HG03439 (cell line): ENCODE data around the gene EHD4.

Experiments used
- ATAC-seq: cut with Tn5 transposase; IDR thresholded peaks from one replicate; pipeline ENCODE4 v1.9.1; 2021; ENCODE audit warnings: mild to moderate bottlenecking, moderate library complexity; ENCODE audit not compliant: unreplicated experiment

Gene EHD4

DNA sequence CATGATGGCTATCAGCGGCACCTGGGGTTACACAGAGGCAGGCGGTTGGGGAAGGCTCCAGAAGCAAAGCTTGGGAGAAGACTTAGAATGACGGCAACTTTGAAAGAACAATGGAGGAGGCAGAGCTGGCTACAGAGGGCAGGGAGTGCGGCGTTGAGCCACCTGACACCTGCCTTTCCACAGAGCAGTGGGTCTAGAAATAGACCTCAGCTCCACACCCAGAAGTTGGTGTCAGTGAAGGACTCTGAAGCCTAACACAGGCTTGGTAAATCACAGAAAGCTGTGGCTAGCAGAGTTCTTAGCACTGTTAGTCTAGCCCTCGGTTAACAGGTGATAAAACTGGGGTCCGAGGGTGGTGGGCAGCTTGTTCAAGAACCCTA is 23.1 kb upstream of the EHD4 start:
- no peak for ATAC-seq

DNA sequence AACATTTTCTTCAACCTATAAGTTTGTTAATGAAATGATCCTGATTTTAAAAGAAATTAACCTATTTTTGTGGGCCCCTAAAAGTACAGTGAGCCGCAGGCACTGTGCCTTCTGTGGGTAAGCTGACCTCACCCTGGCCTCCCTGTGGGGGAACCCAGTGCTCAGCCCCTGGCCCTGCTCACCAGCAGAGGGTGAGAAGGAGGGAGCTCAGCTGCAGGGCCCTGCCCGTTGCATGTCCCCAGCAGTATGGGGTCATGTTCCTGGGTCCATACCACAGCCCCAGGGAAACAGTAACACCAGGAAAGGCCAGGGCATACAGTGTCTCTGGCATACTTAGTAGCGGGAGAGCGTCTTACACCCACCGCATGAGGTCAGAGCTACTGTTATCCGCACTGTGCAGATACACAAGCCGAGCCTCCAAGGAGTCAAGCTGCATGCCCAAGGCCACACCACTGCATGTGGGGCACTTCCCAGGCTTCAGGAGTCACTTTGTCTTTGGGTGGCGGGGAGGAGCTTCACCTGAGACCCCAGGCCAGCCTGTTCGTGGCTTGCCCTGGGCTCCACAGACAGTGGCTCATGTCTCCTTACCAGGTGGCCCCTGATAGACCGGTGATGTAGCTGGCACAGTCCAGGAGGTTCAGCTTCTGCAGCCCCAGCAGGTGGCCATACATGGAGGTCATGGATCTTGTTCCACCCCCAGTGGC is 22.6 kb upstream of the EHD4 start:
- no peak for ATAC-seq

DNA sequence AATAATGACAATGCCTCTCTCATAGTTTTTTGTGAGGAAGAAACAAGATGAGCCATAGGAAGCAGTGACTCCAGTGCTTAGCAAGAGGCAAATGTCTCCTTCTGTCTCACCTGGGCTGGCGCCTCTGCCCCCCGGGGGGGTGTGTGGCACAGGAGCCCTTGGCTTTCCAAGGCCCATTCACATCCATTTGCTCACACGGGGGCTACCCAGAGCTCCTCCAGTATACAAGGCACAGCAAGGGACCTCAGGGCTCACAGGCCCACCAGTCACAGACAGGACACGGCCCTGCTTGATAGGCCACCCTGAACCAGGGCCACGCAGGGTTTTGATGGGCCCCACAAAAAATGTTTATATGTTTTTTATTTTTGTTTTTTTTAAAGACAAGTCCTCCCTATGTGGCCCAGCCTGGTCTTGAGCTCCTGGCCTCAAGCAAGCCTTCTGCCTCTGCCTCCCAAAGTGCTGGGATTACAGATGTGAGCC is 21.9 kb upstream of the EHD4 start:
- ATAC-seq, result no peak

DNA sequence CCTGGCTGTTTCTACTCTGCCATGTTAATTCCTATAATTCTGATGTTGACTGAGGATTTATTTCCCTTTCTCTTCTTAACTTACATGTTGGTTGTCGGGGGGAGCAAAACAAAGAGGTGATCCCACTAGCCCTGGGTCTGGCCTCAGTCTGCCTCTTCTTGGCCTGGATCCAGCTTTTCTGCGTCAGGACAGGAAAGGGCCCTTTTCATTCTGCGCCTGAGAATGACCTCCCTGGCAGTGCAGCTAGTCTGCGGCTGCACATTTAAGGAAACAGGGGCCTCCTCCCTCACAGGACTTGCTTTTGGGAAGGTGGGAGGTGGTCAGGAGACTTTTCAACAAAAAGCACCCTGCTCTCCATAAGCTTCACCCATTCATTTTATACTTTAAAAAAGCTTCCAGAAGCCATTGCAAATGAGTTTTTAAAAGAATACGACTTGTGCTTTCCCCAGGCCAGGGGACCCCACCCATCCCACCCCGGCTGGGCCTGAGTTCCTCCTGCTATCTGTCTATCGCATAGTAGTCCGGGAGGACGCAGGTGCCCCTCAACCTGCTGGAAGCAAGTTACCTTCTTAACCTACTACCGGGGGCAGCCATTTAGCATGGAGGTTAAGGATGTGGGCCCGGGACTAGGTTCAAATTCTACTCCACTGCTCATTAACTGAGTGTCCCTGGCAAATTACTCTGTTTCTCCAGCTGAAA is 21.3 kb upstream of the EHD4 start:
- no peak for ATAC-seq

DNA sequence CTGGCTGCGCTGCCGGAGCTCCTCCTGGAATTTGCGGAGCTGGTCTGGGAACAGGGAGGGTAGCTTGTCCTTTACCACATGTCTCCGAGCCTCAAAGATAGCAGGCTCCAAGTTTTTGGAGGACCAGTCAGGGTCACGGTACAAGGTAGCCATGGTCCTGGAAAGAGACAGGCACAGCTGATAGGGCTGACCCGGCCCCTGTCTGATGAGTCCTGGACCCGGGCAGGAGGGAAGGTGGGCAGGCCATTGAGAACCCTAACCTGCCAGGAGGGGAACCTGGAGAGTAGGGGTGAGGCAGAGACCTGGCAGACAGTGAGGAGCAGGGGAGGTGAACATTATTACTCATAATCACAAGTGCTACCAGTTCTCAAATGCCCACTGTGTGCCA is 20.4 kb upstream of the EHD4 start:
- ATAC-seq, result no peak

DNA sequence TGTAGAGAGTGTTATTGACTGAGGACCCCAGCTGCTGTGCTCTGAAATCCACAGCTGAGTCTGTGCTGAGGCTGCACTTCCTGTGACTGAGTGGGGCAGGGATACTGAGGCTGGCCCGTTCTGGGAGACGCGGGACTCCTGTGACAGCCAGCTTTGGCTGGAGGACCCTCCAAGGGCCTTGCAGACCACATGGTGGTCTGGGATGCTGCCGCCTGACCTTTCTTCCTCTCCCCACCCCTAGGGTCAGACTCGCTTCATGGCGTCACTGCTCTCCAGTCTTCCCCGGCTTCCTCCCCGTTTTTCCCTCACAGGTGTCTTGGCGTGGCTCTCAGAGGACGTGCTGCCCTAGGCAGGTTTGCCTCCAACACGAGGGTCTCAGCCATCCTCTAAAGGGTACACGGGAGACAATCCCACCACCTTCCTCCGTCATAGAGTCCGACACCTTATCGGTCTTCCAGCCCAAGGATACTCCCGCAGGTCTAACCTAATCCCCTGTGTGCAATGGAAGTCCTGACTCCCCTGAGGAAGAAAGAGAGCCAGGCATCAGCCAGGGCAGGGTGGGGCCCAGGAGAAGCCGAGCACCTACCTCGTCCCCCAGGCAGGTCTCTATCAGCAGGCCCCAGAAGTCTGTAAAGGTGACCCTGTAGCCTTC is 19.9 kb upstream of the EHD4 start:
- ATAC-seq, result no peak

DNA sequence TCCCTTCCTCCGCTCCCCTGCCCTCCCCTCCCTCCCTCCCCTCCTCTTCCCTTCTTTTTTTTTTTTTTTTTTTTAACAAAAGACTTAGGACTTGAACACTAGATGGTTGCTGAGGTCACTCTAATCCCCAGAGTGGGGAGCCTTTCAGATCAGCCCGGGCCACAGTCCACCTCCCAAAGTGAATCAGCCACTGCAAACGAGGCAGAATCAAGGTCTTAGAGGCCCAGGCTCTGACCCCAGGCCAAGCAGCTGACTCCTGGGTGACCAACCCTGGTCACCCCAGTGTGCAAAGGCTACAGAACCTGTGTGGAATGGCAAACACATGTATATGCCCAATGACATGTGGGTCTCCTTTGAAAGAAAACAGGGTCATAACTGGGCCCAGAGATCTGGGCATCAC is 18.3 kb upstream of the EHD4 start:
- ATAC-seq, result no peak

DNA sequence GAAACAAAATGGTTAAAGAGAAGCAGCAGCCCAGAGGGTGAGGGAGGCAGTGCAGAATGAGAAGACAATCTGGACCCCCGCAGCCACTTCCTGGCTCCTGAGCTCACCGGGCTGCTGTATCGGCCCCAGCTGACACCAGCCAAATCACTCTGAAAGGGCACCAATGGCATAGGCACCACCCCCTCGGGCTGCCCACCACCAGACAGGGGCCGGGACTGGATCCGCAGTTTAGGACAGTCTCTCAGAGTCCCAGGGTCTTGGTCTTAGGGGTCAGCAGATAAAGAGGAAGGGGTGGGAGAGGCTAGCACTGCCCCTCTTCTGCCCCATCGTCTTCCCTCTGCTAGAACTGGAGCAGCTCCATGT is 17.9 kb upstream of the EHD4 start:
- ATAC-seq, result no peak

DNA sequence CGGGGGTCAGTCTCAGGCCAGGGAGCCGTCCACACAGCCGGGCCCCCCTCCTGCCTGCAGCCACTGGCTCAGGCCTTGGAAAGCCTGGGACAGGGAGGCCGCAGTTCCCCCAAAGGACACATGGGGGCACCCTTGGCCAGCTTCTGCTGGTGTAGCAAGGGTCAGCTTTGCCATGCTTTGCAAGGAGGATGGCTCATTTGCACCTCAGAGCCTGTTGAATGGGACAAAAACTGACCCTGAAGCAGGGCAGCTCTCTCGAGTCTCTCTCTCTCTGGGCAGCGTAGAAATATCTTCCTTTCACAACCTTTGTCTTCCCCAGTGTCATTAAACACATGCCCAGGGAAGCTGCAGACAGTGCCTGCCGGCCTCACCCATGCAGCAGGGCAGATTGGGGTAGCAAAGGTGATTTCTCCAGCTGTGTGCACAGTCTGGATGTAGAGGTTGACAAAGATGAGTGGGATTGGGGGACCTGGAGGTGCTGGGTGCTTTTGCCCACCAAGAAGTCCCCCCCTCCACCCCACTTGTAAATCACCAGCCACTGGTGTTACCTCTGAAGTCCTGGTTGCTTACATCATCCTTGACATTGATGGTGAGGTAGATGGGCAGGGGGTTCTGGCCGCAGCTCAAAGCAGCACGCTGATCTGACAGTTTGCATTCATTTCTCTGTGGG is 17.4 kb upstream of the EHD4 start:
- ATAC-seq, result no peak

DNA sequence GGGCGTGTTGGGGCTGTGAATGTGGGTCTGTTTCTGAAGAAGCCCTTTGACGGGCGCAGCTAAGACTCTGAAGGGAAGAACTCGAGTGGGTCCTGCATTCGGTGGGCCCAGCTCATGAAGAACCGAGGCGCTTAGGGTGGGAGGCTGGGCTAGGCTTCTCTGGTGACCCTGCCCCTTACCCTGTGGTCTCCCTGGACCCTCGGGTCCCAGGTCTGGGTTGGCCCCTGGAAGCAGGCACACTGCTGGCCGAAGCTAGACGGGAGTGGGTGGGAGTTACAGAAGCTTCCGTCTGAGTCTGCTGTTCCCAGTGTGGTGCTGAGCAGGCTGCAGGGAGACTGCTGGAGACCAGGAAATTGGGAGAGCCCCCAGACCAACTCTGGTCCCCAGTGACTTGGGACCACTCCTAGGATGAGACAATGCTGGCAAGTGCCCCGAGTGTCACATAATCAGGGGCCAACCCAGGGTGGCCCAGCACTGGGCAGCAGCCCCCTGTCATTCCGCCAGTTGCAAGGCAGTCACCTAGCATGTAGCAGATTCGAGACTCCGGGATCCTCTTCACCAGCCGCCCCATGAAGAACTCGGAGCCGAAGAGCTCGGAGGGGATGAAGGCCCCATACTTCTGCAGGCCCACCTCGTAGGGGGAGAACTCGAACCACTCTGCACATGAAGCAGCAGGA is 16.7 kb upstream of the EHD4 start:
- no peak for ATAC-seq

DNA sequence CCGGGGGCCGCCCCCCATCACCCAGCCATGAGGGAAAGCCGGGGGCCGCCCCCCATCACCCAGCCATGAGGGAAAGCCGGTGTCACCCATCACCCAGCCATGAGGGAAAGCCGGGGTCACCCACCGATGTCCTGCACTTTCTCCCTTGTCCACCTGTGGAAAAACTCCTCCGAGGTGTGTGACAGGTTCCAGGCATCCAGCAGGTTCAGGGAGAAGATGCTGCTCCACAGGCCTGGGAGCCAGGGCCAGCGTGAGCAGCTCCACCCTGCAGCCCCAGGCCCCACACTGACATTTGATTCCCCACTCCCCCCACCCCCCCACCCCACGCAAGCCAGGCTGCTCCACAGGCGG is 15.5 kb upstream of the EHD4 start:
- ATAC-seq, result no peak

DNA sequence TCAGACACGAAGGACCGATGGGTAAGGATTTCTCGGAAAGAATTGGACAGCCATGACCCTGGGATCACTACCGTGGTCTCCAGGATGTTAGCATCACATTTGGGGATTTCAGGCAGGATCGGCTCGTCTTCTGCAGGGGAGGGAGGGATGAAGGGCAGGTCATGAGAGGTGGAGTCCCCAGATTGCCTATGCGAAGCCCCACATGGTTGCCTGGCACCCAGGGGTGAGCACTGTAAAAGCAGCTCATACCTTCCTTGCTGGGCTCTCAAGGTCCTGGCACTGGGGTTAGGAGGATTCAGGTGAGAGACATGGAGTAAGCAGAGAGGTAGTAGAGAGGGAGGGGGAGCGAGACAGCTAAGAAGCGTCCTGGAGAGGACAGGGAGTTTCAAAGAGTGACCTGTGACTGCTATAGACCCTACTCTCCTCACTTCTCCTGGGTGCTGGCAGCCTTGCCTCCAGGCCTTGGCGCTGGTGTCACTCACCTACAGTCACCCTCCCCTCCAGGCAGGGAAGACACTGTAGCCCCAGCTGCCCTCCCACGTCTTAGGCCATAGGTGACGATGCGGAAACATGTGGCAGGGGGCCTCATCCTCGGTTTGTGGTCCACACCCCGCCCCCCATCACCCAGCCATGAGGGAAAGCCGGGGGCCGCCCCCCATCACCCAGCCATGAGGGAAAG is 15.0 kb upstream of the EHD4 start:
- no peak for ATAC-seq

DNA sequence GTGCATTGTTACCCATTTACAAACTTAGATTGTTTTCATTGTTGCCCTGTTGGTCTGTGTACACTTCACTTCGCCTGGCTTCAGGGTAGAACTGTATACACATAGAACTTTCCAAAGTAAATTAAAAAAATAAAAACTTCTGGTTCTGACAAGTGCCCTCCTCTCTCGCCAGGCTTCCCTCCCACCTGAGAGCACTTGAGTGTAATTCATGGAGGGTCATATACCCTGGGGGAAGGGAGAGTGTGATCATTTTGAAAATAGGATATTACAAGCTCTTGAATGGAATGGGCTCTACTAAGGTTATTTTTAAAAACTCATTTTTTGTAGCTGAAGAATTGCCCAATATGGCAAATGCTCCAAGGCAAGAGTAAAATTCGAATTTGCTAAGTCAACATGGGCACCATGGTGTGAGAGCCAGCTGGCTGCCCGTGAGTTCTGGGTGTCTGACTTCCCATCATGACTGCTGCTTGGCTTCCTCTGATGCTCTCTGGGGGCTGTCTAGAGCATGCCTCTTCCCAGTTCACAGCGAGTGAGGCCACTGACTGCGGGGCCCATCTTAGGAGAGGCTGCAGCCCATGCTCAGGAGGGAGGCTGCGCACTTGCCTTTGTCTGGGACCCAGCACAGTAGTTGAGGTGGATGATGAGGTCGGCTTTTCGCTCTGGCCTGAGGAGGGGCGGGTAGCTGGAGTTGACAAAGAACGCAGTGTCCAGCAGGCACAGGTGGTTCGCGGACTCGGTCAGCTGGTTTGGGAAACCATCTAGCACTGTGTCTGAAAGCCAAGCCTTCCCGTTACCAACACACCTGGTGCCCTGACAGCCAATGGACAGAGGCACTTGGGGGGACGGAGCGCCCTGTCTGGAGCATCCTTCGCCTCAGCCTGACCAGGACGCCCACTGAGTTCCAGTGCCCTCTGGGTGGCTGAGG is 13.1 kb upstream of the EHD4 start:
- no peak for ATAC-seq

DNA sequence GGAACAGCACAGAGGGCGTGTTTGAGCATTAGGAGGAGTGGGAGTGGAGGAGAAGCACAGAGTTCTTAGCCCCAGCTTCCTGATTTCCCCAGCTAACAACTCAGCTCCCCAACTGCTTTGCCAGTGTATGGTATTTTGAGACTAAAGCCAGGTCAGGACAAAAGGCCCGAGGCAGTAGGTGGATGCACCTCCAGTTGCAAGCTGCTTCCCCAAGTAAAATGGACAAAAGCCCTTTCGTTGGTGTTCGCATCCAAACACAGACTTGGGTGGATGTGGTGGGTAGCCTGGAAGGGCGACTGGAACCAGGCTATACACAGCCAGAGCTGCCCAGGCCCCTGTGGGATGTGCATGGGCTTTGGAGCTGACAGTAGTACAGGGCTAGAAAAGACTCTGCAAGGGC is 12.3 kb upstream of the EHD4 start:
- ATAC-seq, result no peak

DNA sequence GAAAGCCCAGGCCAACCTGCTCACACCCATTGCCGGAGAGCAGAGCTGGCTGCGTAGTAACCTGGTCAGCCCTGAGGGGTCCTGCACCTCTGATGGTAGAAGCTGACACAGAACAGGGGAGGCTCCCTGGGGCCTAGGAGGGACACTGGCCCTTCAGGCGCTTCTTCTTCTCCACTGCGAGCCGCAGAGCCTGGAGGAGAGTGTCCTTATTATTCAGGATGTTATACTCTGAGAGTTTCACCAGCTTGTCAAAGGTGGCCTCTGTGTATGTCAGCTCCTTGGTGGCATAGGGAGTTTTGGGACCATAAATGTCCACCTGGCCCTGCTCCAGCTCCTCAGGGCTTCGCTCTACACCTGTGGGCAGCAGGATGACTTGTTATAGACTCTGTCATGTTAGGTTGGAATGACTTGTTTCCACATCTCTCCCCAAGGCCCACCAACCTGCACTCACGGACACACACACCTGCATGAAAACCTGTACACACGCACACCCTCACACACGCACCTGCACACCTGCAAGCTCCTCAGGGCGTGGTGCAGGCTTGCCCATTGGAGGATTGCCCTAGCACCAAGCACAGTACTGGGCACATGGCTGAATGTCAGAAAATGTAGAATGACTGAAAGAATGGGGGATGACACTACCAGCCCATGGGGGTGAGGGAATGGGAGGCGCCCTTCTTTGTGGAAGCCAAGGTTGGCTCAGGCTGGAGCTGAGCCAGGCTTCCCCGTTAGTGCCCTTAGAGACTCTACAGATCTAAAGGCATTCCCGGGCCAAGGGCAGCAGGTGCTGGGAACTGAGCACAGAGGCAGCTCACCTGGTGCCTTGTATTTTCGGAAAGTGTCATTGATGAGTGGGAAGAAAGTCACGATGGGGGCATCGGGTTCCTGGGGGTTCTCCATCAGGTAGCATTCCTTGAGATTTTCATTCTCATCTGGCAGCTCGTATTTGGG is 11.5 kb upstream of the EHD4 start:
- no peak for ATAC-seq

DNA sequence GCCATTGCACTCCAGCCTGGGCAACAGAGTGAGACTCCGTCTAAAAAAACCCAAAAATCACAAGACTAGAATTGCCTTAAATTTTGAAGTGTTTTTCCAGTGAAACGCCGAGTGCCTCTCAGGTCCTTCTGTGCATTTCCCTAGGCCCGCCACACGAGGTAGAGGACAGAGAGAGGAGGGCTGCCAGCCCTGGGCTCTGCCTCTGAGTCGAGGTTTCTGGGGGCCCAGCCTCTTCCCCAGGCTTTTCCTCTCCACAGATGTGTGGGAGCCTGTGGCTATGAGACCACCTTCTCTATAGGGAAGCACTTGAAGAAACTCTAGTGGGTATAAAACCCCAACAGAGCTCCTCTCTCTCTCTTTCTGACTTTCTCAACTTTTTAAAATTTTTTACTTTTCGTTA is 10.9 kb upstream of the EHD4 start:
- no peak for ATAC-seq

DNA sequence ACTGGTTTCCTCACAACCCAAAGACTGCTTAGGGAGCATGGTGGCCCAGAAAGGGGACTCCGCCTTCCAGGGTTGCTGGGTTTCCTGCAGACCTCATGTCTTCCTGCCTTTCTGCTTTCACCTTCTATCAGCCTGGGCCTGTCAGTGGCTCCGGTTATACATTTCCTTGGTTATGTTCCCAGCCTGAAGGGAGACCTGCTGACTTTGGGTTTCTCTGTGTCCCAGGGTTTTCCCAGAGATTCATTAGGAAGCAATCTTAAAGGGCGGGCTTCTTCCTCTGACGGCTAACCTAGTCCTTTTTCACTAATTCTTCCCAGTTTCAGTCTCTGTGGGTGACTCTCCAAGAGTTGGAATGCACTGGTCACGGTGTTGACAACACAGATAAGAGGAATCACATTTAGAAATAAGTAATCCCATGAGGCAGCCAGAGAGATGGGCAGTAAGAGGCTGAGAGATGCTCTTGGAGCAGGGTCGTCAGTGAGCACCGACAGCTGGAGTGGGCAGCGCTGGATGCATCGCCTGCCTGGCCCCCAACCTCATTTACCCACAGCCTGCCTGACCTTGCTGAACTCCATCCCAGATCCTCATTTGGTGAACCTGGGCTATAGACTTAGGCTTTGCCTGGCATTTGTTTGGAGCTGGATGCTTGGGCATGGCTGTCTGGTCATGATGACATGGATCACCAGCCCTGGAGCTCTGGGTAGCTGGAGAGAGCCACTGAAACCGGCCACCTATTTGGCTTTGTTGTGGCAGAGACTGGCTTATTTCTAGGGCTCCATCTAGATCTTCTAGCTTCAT is 10.0 kb upstream of the EHD4 start:
- ATAC-seq, result no peak
